Smooth muscle cell of the umbilical artery (primary cell): ENCODE results near the gene SNIP1. TPM values are rescaled to one million over a fixed set of nuclear protein-coding genes. Genes with fewer than 3 reads are reported as not detected.

Experiments
- total RNA-seq: library from RNA; depleted of rRNA; stranded (reverse); fragments of >200 nt; gene quantifications from 2 replicates; pipeline ENCODE4 v1.2.3, GENCODE V29; 2014

SNIP1 gene
- 9.8 and 12.7 TPM in 2 replicates for total RNA-seq

GRCh38 chr1:37553927-37554808 is at the start of gene SNIP1:
Gene SNIP1 (minus strand): TSS chr1:37554293. CDS start chr1:37554229, 64 bp downstream.

GRCh38 chr1:37595440-37596181 is 41.5 kb upstream of the SNIP1 start, which contains the start of gene GNL2:
Gene GNL2 (minus strand): TSS chr1:37595937. CDS start chr1:37595822, 115 bp downstream.

GRCh38 chr1:37556712-37557196 is 2.7 kb upstream of the SNIP1 start, which contains the start of gene DNALI1:
Gene DNALI1 (plus strand): TSS chr1:37556940. CDS start chr1:37556995, 55 bp downstream.

GRCh38 chr1:37514350-37515184 is 39.5 kb downstream of the SNIP1 start, which contains the start of gene MEAF6:
Gene MEAF6 (minus strand): TSS chr1:37514766. CDS start chr1:37514746, 20 bp downstream.

Other genes with a start within 250 kb of the SNIP1 start
- 30.4 and 35.3 TPM in 2 replicates for gene ZC3H12A, start 79.7 kb downstream of the SNIP1 start, total RNA-seq
- gene MEAF6, start 39.5 kb downstream of the SNIP1 start, total RNA-seq: 58.5 and 70.1 TPM in 2 replicates
- gene DNALI1, start 2.6 kb upstream of the SNIP1 start, total RNA-seq: 0.89 and 1.9 TPM in 2 replicates
- gene GNL2, start 41.6 kb upstream of the SNIP1 start, total RNA-seq: 44.5 and 81.6 TPM in 2 replicates
- gene RSPO1, start 80.6 kb upstream of the SNIP1 start, total RNA-seq: not detected in 2 replicates
- gene CDCA8, start 138.2 kb upstream of the SNIP1 start, total RNA-seq: 0.30 and 7.3 TPM in 2 replicates
- not detected in 2 replicates for gene EPHA10, start 210.8 kb upstream of the SNIP1 start, total RNA-seq
- 0.30 and 0.69 TPM in 2 replicates for gene MANEAL, start 239.6 kb upstream of the SNIP1 start, total RNA-seq